ENCODE results near the gene PRIM1.
"Not testable (repeated sequence)": the region's sequence is repeated elsewhere in the genome, so short reads cannot be mapped to it uniquely, and the experiment has no call there.

Gene PRIM1

DNA sequence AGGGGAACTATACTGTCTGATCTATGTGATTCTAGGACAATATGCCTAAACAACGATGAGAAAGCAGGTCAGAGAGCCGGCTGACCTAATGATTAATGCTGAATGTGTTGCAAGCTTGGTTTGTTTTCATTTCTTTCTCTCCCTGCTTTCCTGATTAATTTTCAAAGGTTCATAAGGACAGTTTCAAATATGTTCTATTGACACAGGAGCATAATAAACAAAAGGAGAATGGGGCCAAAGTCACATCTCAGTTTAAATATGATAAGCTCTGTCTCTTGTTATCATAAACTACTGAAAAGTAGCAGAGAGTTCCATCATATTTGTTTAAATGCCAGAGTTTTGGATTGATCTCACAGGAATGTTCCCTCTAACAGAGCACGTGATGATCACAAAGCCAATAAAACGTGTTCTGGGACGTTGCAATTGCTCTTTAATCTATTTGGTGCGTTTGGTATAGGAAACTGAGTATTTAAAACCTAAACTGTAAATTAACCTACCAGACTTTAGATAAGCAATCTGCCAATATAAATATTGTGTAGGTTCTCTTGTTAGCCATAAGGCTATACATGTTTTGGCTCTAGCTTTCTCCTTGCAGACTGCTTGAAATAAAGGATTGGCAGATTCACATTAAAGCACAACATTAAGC, 7.3 kb upstream of the PRIM1 start:
- DNase-seq, result no peak

- DNase-seq, result no peak
Measured at GRCh38 chr12:56758728-56759262, 6.7 kb upstream of the PRIM1 start.

GRCh38 chr12:56757971-56758370, 5.8 kb upstream of the PRIM1 start:
- not testable (repeated sequence) for DNase-seq

GRCh38 chr12:56753566-56753965, 1.4 kb upstream of the PRIM1 start:
- no peak for DNase-seq

- not testable (repeated sequence) for DNase-seq
Measured at GRCh38 chr12:56750596-56750995, 1.5 kb downstream of the PRIM1 start.

- DNase-seq, result no peak
Measured at GRCh38 chr12:56749853-56750252, 2.3 kb downstream of the PRIM1 start.

DNA sequence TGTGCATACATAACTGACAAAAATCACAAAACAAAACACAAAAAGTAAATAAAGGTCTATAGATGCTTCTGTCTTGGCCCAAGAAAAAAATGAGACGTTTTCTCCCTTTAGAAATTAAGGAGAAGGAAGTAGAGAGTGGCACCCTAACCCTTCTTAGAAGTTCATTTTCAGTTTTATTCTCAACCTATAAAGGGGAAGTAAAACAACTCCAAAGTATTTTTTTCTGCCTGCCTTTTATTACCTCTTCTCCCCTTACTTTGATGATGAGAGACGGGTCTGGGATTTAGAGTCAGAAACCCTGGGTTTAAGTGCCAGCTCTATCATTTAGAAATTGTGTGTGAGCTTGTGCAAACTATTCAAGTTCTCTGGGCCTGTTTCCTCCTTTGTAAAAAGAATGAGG, 2.8 kb downstream of the PRIM1 start:
- no peak for DNase-seq

DNA sequence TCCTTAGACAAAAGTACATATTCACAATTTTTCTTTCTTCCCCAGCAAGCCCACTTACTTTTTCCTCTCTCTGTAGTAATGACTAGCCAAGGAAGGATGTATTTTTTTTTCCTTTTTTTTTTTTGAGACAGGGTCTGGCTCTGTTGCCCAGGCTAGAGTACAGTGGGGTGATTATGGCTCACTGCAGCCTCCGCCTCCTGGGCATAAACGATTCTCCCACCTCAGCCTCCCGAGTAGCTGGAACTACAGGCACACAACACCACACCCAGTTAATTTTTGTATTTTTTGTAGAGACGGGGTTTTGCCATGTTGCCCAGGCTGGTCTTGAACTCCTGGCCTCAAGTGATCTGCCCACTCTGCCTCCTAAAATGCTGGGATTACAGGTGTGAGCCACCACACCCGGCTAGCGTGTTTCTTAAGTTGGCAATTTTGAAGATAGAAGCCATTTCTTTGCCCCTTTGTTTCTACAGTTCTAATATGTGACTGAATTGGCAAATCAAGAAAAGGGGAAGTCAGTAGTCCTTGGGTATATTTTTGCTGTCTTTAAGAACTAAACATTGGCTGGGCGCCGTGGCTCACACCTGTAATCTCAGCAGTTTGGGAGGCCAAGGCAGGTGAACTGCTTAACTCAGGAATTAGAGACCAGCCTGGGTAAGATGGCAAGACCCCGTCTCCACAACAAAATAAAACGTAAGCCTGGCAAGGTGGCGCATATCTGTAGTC, 23.8 kb downstream of the PRIM1 start:
- no peak for DNase-seq

- DNase-seq, result not testable (repeated sequence)
Measured at GRCh38 chr12:56726196-56726675, 25.9 kb downstream of the PRIM1 start.

DNA sequence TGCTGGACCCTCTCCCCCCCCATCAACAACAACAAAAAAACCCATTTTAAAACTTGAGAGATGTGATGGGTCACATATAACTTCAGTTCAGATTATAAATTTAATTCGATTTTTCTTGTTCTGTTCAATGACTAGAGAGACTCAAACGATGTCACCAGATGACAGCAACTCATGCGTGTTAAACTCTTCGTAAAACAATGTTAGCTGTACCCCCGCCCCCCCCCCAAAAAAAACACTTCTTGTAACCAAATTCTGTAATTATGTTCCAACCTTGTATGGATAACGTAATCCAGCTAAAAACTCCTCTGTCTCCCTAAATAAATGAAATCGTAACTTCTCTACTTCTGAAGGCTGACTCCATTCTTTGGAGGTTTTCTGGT, 26.4 kb downstream of the PRIM1 start:
- no peak for DNase-seq

GRCh38 chr12:56724972-56725722, 27.0 kb downstream of the PRIM1 start, which contains the start of gene NACA:
TSS of gene NACA (minus strand) at chr12:56725299. CDS start at chr12:56724521, 778 bp downstream.
- peak; percentile 96 for DNase-seq

DNA sequence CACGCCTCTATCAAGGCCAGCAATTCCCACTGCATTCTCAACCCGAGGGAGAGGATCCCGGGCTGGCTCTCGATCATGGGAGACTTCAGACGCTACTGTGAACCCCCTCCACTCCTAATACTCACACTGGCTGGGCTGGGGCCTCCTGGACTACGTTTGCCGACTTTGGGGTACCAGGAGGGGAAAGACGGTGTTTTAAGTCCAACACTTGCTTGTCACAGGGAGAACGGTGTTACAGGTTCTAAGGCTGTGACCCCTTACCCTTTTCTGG, 27.5 kb downstream of the PRIM1 start:
- DNase-seq, result no peak

DNA sequence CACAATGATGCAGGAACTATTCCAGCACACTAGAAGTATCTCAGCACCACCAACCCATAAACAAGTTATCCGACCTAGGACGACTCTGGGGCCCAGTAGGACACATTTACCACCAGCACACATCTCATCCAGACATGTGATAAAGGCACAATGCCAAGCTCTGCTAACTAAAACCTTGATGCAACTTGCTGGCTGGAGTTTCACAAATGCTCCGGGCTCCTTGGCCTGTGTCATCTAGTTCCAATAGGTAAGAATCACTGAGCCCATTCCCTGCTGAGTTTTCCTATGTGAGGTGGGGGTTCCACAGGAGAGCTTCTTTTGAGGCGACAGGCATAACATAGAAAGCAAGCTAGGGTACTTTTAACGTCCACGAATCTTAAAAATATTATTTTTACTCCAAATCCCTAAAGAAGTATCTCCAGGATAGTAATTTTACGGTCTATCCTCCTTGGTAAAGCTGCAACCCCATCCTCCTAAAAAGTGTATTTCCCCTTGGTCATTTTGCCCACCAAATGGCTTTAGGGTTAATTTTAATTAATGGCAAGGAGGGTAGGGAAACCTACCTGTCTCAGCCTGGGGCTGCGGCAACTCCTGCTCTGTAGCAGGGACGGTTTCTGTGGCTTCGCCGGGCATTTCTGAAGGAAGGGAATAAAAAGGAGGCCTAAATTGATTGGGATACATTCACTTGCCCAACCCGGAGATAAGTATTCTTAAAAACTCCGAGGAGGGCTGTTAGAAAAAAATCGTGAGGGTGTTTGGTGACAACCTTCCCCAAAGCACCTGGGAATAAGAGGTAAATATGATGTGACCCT, 28.0 kb downstream of the PRIM1 start:
- DNase-seq, result peak; percentile 47

GRCh38 chr12:56723352-56723751, 28.8 kb downstream of the PRIM1 start:
- no peak for DNase-seq

DNA sequence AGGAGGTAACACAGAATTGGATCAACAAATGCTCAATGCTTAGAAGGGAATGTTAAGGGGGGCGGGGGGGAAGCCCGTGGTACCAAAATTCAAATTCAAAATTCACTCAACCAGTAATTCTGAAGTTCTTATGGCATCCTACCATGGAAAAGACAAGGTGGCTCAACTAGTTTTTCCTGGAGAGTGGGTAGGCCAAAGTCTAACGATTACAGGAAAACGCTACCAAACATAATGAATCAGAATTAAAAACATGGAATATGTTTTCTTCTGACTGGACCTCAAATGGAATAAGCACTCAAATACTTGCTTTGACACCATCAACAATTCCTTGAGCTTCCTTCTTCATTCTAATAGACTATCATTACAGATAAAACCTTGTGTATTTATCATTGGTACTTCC, 29.3 kb downstream of the PRIM1 start:
- DNase-seq, result no peak

GRCh38 chr12:56721721-56722120, 30.4 kb downstream of the PRIM1 start:
- no peak for DNase-seq

- no peak for DNase-seq
Measured at GRCh38 chr12:56721216-56721615, 30.9 kb downstream of the PRIM1 start.

DNA sequence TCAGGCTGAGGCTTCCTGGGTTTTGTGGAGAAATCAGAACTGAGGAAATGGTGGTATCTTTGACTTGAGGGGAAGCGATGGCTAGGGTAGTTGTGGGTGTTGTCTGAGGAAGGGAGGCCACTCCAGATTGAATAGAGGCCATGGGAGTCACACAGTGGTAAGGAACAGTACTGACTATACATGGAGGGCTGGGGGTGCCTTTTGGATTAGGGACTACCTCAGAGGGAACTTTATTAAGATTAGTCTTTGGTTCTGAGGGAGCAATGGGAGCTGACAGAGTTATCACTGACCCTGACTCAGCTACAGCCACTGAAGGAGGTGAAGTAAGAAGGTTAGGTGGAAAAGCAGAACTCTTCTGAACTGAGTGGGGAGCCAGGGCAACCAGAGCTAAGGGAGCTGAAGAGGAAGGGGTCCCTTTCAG, 31.4 kb downstream of the PRIM1 start:
- DNase-seq, result no peak

- DNase-seq, result no peak
Measured at GRCh38 chr12:56719056-56719455, 33.1 kb downstream of the PRIM1 start.

GRCh38 chr12:56718636-56719035, 33.5 kb downstream of the PRIM1 start:
- DNase-seq, result no peak

GRCh38 chr12:56718149-56718548, 34.0 kb downstream of the PRIM1 start:
- no peak for DNase-seq

DNA sequence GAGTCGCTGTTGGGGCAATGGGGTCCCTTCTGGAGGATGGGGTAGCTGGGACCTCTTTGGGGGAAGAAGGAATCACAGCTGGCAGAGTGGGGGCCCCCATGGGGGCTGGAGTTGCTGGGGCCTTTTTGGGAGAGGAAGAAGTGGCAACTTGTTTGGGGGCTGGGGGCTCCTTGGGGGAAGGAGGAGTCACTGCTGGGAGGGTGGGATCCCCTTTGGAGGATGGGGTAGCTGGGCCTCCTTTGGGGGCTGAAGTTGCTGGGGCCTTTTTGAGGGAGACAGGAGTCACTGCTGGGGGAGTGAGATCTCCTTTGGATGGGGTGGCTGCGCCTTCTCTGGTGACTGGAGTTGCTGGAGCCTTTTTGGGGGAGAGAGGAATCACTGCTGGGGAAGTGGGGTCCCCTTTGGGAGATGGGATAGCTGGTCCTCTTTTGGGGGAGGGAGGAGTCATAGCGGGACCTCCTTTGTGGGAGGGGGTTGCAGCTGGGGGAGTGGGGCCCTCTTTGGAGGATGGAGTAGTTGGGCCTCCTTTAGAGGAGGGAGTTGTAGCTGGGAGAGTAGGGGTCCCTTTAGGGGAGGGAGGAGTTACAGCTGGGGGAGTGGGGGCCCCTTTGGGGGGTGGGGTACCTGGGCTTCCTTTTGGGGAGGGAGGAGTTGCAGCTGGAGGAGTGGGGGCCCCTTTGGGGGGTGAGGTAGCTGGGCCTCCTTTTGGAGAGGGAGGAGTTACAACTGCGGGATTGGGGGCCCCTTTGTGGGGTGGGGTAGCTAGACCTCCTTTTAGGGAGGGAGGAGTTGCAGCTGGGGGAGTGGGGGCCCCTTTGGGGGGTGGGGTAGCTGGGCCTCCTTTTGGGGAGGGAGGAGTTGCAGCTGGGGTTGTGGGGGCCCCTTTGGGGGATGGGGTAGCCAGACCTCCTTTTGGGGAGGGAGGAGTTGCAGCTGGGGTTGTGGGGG, 34.9 kb downstream of the PRIM1 start:
- DNase-seq, result no peak

Measured in NCI-H446 treated with DMSO at 0.1 percent for 48 hours (cell line).